HEK293 (cell line): ENCODE results near the gene CLTC.

ENCODE experiments used
- INSM2 ChIP-seq: fragments of 450-650 bp; formaldehyde crosslinking; IDR thresholded peaks from 2 replicates; pipeline ENCODE4 v1.5.1; 2016; ENCODE audit warnings: missing biosample characterization, missing genetic modification characterization
- PBX3 ChIP-seq: sonication (generic); formaldehyde crosslinking; IDR thresholded peaks from 2 replicates; pipeline ENCODE4 v1.8.1; 2022; ENCODE audit warnings: mild to moderate bottlenecking, moderate library complexity, missing genetic modification reagents
- REST ChIP-seq: fragments of 450-650 bp; formaldehyde crosslinking; IDR thresholded peaks from 2 replicates; pipeline ENCODE4 v1.5.1; 2016; ENCODE audit warnings: missing biosample characterization, missing genetic modification characterization
- ZBTB8A ChIP-seq: fragments of 450-650 bp; formaldehyde crosslinking; IDR thresholded peaks from 2 replicates; pipeline ENCODE4 v1.5.1; 2016; ENCODE audit warnings: missing biosample characterization, missing genetic modification characterization
- ZNF121 ChIP-seq: fragments of 450-650 bp; formaldehyde crosslinking; IDR thresholded peaks from 2 replicates; pipeline ENCODE4 v1.5.1; 2016; ENCODE audit warnings: missing biosample characterization, missing genetic modification characterization
- ZNF24 ChIP-seq: fragments of 450-650 bp; formaldehyde crosslinking; IDR thresholded peaks from 2 replicates; pipeline ENCODE4 v1.5.1; 2016; ENCODE audit warnings: missing biosample characterization, missing genetic modification characterization
- ZNF423 ChIP-seq: fragments of 450-650 bp; formaldehyde crosslinking; IDR thresholded peaks from 2 replicates; pipeline ENCODE4 v1.5.1; 2016; ENCODE audit warnings: missing biosample characterization, missing genetic modification characterization
- ZNF488 ChIP-seq: fragments of 450-650 bp; formaldehyde crosslinking; IDR thresholded peaks from 2 replicates; pipeline ENCODE4 v1.5.1; 2016; ENCODE audit warnings: missing biosample characterization, missing genetic modification characterization
- ZNF561 ChIP-seq: fragments of 450-650 bp; IDR thresholded peaks from 2 replicates; pipeline ENCODE4 v1.5.1; 2018; ENCODE audit warnings: missing biosample characterization, missing genetic modification characterization, borderline replicate concordance
- ZNF670 ChIP-seq: fragments of 450-650 bp; formaldehyde crosslinking; IDR thresholded peaks from 2 replicates; pipeline ENCODE4 v1.5.1; 2016; ENCODE audit warnings: missing biosample characterization, missing genetic modification characterization, low read depth
- ZNF76 ChIP-seq: fragments of 450-650 bp; formaldehyde crosslinking; IDR thresholded peaks from 2 replicates; pipeline ENCODE4; 2016; ENCODE audit warnings: low read depth, missing biosample characterization, missing genetic modification characterization, borderline replicate concordance
- ZNF776 ChIP-seq: fragments of 450-650 bp; formaldehyde crosslinking; IDR thresholded peaks from 2 replicates; pipeline ENCODE4 v1.5.0; 2017; ENCODE audit warnings: missing biosample characterization, missing genetic modification characterization, borderline replicate concordance
- TF ChIP-seq, protein P1 (sequence below): fragments of 450-650 bp; formaldehyde crosslinking; IDR thresholded peaks from 2 replicates; pipeline ENCODE4 v1.5.1; 2016; ENCODE audit warnings: missing biosample characterization, missing genetic modification characterization

DNA sequence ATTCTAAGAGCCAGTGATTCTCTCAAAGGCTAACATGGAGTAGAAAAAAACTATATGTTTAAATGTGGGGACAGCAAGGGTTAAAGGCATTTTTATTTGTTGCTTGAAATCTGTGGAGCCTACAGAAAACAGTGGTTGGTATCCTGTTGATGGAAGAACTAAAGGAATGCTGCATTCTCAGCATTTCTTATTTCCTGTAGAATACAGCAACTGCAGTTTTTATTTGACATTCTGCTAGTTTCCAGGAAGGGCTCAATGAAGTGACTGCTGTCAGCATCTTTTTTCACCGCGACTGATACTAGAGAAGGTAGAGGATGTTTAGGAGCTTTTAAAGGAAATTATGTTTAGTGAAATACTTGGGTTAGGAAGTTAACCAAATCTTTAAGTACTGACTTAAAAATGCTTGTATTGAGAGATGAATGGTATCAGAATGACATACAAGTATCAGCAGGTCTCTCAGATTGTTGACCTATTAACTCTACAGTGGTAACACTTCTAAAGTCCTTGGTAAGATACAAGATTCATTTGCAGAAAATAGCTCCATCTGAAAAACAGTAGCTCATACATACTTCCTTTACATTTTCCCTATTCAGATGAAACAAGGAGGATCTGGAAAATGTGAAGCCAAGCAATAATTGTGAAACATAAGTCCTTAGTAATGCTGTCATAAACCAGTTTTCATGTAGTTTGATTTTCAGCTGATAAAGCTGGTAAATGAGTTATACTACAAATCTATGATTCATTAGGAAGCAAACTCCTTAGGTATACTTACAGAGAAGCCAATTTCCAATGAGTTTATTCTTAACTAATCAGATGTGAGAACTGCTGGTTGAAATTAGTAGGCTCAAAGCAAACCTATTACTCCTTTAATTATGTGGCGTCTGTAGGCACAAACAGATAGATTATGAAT is 15.2 kb downstream of the CLTC start:
- TF ChIP-seq, protein P1, sequence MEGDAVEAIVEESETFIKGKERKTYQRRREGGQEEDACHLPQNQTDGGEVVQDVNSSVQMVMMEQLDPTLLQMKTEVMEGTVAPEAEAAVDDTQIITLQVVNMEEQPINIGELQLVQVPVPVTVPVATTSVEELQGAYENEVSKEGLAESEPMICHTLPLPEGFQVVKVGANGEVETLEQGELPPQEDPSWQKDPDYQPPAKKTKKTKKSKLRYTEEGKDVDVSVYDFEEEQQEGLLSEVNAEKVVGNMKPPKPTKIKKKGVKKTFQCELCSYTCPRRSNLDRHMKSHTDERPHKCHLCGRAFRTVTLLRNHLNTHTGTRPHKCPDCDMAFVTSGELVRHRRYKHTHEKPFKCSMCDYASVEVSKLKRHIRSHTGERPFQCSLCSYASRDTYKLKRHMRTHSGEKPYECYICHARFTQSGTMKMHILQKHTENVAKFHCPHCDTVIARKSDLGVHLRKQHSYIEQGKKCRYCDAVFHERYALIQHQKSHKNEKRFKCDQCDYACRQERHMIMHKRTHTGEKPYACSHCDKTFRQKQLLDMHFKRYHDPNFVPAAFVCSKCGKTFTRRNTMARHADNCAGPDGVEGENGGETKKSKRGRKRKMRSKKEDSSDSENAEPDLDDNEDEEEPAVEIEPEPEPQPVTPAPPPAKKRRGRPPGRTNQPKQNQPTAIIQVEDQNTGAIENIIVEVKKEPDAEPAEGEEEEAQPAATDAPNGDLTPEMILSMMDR (tag by site-specific recombination) = no peak
- TF ChIP-seq INSM2 (tag by site-specific recombination) = no peak
- TF ChIP-seq REST = no peak
- TF ChIP-seq PBX3 = no peak
- no peak for TF ChIP-seq ZBTB8A (tag by site-specific recombination)
- no peak for TF ChIP-seq ZNF76 (tag by site-specific recombination)
- no peak for TF ChIP-seq ZNF423 (tag by site-specific recombination)
- TF ChIP-seq ZNF776 (tag by site-specific recombination) = no peak
- no peak for TF ChIP-seq ZNF24
- no peak for TF ChIP-seq ZNF488 (tag by site-specific recombination)
- TF ChIP-seq ZNF121 = no peak
- TF ChIP-seq ZNF670 = no peak
- no peak for TF ChIP-seq ZNF561 (tag by site-specific recombination)
